ENCODE results near the gene VMAC. TPM values are rescaled to one million over a fixed set of nuclear protein-coding genes. Genes with fewer than 3 reads are reported as not detected.

VMAC gene
- total and polyA plus RNA-seq, 9 of the 15 experiments (the other 6 are each of a cell fraction or from before 2014, with no cell fraction given): 0.03 to 3.4 (median 1.1) TPM

GRCh38 chr19:5903624-5904351 lies 884 bp upstream of the VMAC start, which contains the start of gene NDUFA11 (continued):
- TF ChIP-seq, protein P1, sequence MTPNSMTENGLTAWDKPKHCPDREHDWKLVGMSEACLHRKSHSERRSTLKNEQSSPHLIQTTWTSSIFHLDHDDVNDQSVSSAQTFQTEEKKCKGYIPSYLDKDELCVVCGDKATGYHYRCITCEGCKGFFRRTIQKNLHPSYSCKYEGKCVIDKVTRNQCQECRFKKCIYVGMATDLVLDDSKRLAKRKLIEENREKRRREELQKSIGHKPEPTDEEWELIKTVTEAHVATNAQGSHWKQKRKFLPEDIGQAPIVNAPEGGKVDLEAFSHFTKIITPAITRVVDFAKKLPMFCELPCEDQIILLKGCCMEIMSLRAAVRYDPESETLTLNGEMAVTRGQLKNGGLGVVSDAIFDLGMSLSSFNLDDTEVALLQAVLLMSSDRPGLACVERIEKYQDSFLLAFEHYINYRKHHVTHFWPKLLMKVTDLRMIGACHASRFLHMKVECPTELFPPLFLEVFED (CRISPR knock-in tag; conservative IDR thresholded peaks at IDR 0.05): no peak
- TF ChIP-seq KDM5B (IDR thresholded peaks at IDR 0.05; ENCODE audit: insufficient replicate concordance, low read depth, low read length): peak; percentile 85
- TF ChIP-seq ZKSCAN3 (CRISPR knock-in tag; IDR thresholded peaks at IDR 0.05): no peak
- TF ChIP-seq TSC22D4 (tag; IDR thresholded peaks at IDR 0.05): no peak
- TF ChIP-seq CHD1 (IDR thresholded peaks at IDR 0.05; ENCODE audit: low read length): no peak
- TF ChIP-seq BACH1 (tag; IDR thresholded peaks at IDR 0.05): no peak
- TF ChIP-seq ETV5 (CRISPR knock-in tag; IDR thresholded peaks at IDR 0.05; ENCODE audit: low read depth): 0 out of 2 replicates have a peak, but pooled peaks have one; percentile 60
- no peak for TF ChIP-seq TRIM24 (IDR thresholded peaks at IDR 0.05)
- TF ChIP-seq ZNF584 (CRISPR knock-in tag; IDR thresholded peaks at IDR 0.05; ENCODE audit: low read depth): no peak
- peak; percentile 95 for TF ChIP-seq E2F1 (CRISPR knock-in tag; IDR thresholded peaks at IDR 0.05)
- TF ChIP-seq CREB3L1 (IDR thresholded peaks at IDR 0.05; ENCODE audit: borderline replicate concordance, low read depth): peak; percentile 90
- TF ChIP-seq CBX2 (IDR thresholded peaks at IDR 0.05; ENCODE audit: insufficient read depth, low read length, poor library complexity, severe bottlenecking): no peak
- peak; percentile 82 for TF ChIP-seq ZBTB33 (CRISPR knock-in tag; IDR thresholded peaks at IDR 0.05)
- no peak for TF ChIP-seq SRSF1 (IDR thresholded peaks at IDR 0.05; ENCODE audit: low read depth, low read length)
- no peak for TF ChIP-seq NR3C1 (CRISPR knock-in tag; IDR thresholded peaks at IDR 0.05)
- TF ChIP-seq, protein P2, sequence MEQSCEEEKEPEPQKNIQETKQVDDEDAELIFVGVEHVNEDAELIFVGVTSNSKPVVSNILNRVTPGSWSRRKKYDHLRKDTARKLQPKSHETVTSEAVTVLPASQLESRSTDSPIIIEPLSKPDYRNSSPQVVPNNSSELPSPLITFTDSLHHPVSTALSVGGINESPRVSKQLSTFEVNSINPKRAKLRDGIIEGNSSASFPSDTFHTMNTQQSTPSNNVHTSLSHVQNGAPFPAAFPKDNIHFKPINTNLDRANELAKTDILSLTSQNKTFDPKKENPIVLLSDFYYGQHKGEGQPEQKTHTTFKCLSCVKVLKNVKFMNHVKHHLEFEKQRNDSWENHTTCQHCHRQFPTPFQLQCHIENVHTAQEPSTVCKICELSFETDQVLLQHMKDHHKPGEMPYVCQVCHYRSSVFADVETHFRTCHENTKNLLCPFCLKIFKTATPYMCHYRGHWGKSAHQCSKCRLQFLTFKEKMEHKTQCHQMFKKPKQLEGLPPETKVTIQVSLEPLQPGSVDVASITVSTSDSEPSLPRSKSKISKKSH (CRISPR knock-in tag; IDR thresholded peaks at IDR 0.05): no peak
- no peak for TF ChIP-seq ZNF778 (CRISPR knock-in tag; IDR thresholded peaks at IDR 0.05)
- peak; percentile 71; the same call in 1 of the 2 replicates for TF ChIP-seq NR2C2 (CRISPR knock-in tag; IDR thresholded peaks at IDR 0.05)
- peak; percentile 80 for TF ChIP-seq NR2C2 (tag; IDR thresholded peaks at IDR 0.05)
